CD4-positive, alpha-beta memory T cell (primary cell): ENCODE measurements around the gene DHFR. TPM values are rescaled to one million over a fixed set of nuclear protein-coding genes. Genes with fewer than 3 reads are reported as not detected.
A peak's percentile ranks its signal among the peaks of the same experiment; 100 is the strongest.

ENCODE experiments used
- CTCF ChIA-PET: fragments of 350-600 bp; sonication (Branson Sonifier 250); formaldehyde crosslinking; loops from one replicate; lab custom pipeline; 2021; ENCODE audit warnings: inconsistent platforms; ENCODE audit not compliant: partially characterized antibody; lab: Charles Lee
- POLR2A ChIA-PET: fragments of 350-600 bp; sonication (Branson Sonifier 250); formaldehyde crosslinking; loops from one replicate; lab custom pipeline; 2021; ENCODE audit not compliant: partially characterized antibody; lab: Charles Lee
- DNase-seq, 5 donors: peaks; one replicate each; pipeline versions ENCODE4 v3.0.0 to v3.0.0-alpha.2; 2020 to 2022; ENCODE audit warnings: mixed read lengths in 1 of 5
- H3K27ac ChIP-seq: one replicate; pipeline ENCODE4 v1.7.0; 2013; ENCODE audit warnings: low read depth, low read length
- H3K27me3 ChIP-seq: 2 replicates; pipeline ENCODE4 v1.7.0; 2013; ENCODE audit warnings: mild to moderate bottlenecking, low read length, moderate library complexity; ENCODE audit not compliant: insufficient read depth
- H3K36me3 ChIP-seq: 2 replicates; pipeline ENCODE4 v1.7.0; 2013; ENCODE audit warnings: mild to moderate bottlenecking, low read length, moderate library complexity; ENCODE audit not compliant: insufficient read depth
- H3K4me1 ChIP-seq: 2 replicates; pipeline ENCODE4 v1.7.0; 2013; ENCODE audit warnings: mild to moderate bottlenecking, low read length, moderate library complexity; ENCODE audit not compliant: insufficient read depth
- H3K4me3 ChIP-seq, 2 donors: one replicate each; pipeline ENCODE4 v1.7.0; 2013; ENCODE audit warnings: low read length in 2 of 2, mild to moderate bottlenecking in 1 of 2
- H3K9me3 ChIP-seq, 2 donors: one replicate each; pipeline ENCODE4 v1.7.0; 2013; ENCODE audit warnings: low read length in 2 of 2, control low read depth in 1 of 2; ENCODE audit not compliant: control insufficient read depth in 1 of 2
- H3K27ac Mint-ChIP-seq, 7 donors: one replicate each; pipeline ENCODE4 v1.8.0; 2020 to 2021; ENCODE audit warnings: mixed read lengths in 7 of 7, mild to moderate bottlenecking in 6 of 7, inconsistent platforms in 3 of 7, moderate library complexity in 3 of 7
- H3K27me3 Mint-ChIP-seq, 2 donors: one replicate each; pipeline ENCODE4 v1.8.0; 2020 to 2021; ENCODE audit warnings: mixed read lengths in 2 of 2
- H3K36me3 Mint-ChIP-seq, 2 donors: one replicate each; pipeline ENCODE4 v1.8.0; 2020 to 2021; ENCODE audit warnings: mixed read lengths in 2 of 2, inconsistent platforms in 1 of 2, mild to moderate bottlenecking in 1 of 2
- H3K4me1 Mint-ChIP-seq, 4 donors: one replicate each; pipeline ENCODE4 v1.8.0; 2020 to 2021; ENCODE audit warnings: mixed read lengths in 4 of 4, mild to moderate bottlenecking in 1 of 4
- H3K4me3 Mint-ChIP-seq, 8 donors: one replicate each; pipeline ENCODE4 v1.8.0; 2020 to 2021; ENCODE audit warnings: mixed read lengths in 8 of 8, mild to moderate bottlenecking in 7 of 8, moderate library complexity in 6 of 8, inconsistent platforms in 3 of 8
- H3K9me3 Mint-ChIP-seq, 8 donors: one replicate each; pipeline ENCODE4 v1.8.0; 2020 to 2021; ENCODE audit warnings: mixed read lengths in 8 of 8, mild to moderate bottlenecking in 5 of 8, inconsistent platforms in 3 of 8, moderate library complexity in 1 of 8
- intact Hi-C: fragments of 100-400 bp; cut with micrococcal nuclease; formaldehyde crosslinking; loops from one replicate; pipeline ENCODE4 v1.15.1; 2023
- polyA plus RNA-seq, 2 donors: library from polyadenylated mRNA; unstranded; fragments of 300-500 nt; fragmentation: Illumina TruSeq; gene quantifications; one replicate each; pipeline ENCODE4 v1.2.3, GENCODE V29; 2021
- total RNA-seq, 2 experiments: library from RNA; stranded (reverse); gene quantifications; one replicate each; pipeline ENCODE4 v1.2.3, GENCODE V29; 2021

DHFR gene
- total and polyA plus RNA-seq, 4 experiments from 2014 or later: 1.3 to 19.2 (median 10.1) TPM

- H3K27ac ChIP-seq: no peak overlapping the region
- no peak for DNase-seq
Observed at GRCh38 chr5:80641353-80641752, 13.4 kb downstream of the DHFR start.

GRCh38 chr5:80634193-80634592 lies 20.6 kb downstream of the DHFR start:
- Histone ChIP-seq H3K4me3 (no peak overlapping the region), H3K4me1 (no peaks in the 10 kb centered on the region), H3K9me3 (no peaks in the 10 kb centered on the region), H3K27me3 (no peaks in the 10 kb centered on the region), H3K27ac (no peak overlapping the region), H3K36me3 (peaks cover 22% of the 10 kb centered on the region)
- H3K27me3 Mint-ChIP-seq: no peaks in the 10 kb centered on the region
- ChIA-PET CTCF (no interaction called here), POLR2A (no interaction called here)
- no peak for DNase-seq
- no peak overlapping the region for H3K27ac Mint-ChIP-seq
- H3K4me1 Mint-ChIP-seq: peaks cover 0 to 2% (median 0%) of the 10 kb centered on the region in 4 donors
- no peak overlapping the region for H3K4me3 Mint-ChIP-seq
- H3K36me3 Mint-ChIP-seq: peaks cover 41 to 49% of the 10 kb centered on the region in 2 donors
- intact Hi-C loops: no loop called here
- H3K9me3 Mint-ChIP-seq: no peaks in the 10 kb centered on the region

More at GRCh38 chr5:80641353-80641752, 13.4 kb downstream of the DHFR start:
- Histone ChIP-seq H3K4me3 (no peak overlapping the region), H3K9me3 (no peaks in the 10 kb centered on the region), H3K36me3 (peaks cover 39% of the 10 kb centered on the region), H3K27me3 (no peaks in the 10 kb centered on the region), H3K4me1 (no peaks in the 10 kb centered on the region)
- Mint-ChIP-seq H3K4me3 (no peak overlapping the region), H3K9me3 (peaks cover 0 to 2% (median 0%) of the 10 kb centered on the region in 8 donors), H3K4me1 (peaks cover 0 to 4% (median 2%) of the 10 kb centered on the region in 4 donors), H3K27me3 (no peaks in the 10 kb centered on the region), H3K27ac (peak overlapping the region in 2 of 7 donors; percentile 8 to 77), H3K36me3 (peaks cover 66% of the 10 kb centered on the region in 2 donors)
- POLR2A ChIA-PET: no interaction called here
- CTCF ChIA-PET: no interaction called here
- intact Hi-C loops: no loop called here

GRCh38 chr5:80632700-80633099 lies 22.1 kb downstream of the DHFR start:
- H3K36me3 ChIP-seq: peaks cover 14% of the 10 kb centered on the region
- no peaks in the 10 kb centered on the region for H3K9me3 ChIP-seq
- no peak for DNase-seq
- no peaks in the 10 kb centered on the region for H3K4me1 ChIP-seq
- no peak overlapping the region for H3K4me3 Mint-ChIP-seq
- no peaks in the 10 kb centered on the region for H3K9me3 Mint-ChIP-seq
- intact Hi-C loops: no loop called here
- ChIA-PET POLR2A (no interaction called here), CTCF (no interaction called here)
- H3K27ac ChIP-seq: no peak overlapping the region
- H3K27me3 ChIP-seq: no peaks in the 10 kb centered on the region
- peaks cover 31 to 40% of the 10 kb centered on the region in 2 donors for H3K36me3 Mint-ChIP-seq
- H3K4me3 ChIP-seq: no peak overlapping the region
- H3K27ac Mint-ChIP-seq: no peak overlapping the region
- no peaks in the 10 kb centered on the region for H3K4me1 Mint-ChIP-seq
- H3K27me3 Mint-ChIP-seq: no peaks in the 10 kb centered on the region

GRCh38 chr5:80631278-80632259 lies 23.2 kb downstream of the DHFR start:
- Histone ChIP-seq H3K36me3 (peaks cover 11% of the 10 kb centered on the region), H3K4me1 (no peaks in the 10 kb centered on the region), H3K27me3 (no peaks in the 10 kb centered on the region), H3K9me3 (no peaks in the 10 kb centered on the region), H3K27ac (no peak overlapping the region), H3K4me3 (no peak overlapping the region)
- intact Hi-C loops: no loop called here
- no peaks in the 10 kb centered on the region for H3K9me3 Mint-ChIP-seq
- H3K4me3 Mint-ChIP-seq: no peak overlapping the region
- no peaks in the 10 kb centered on the region for H3K4me1 Mint-ChIP-seq
- H3K27ac Mint-ChIP-seq: no peak overlapping the region
- H3K36me3 Mint-ChIP-seq: peaks cover 28 to 37% of the 10 kb centered on the region in 2 donors
- ChIA-PET POLR2A (no interaction called here), CTCF (no interaction called here)
- no peaks in the 10 kb centered on the region for H3K27me3 Mint-ChIP-seq
- DNase-seq: no peak

GRCh38 chr5:80629281-80629680 lies 25.5 kb downstream of the DHFR start:
- Histone ChIP-seq H3K36me3 (peaks cover 11% of the 10 kb centered on the region), H3K9me3 (no peaks in the 10 kb centered on the region), H3K27me3 (no peaks in the 10 kb centered on the region), H3K4me3 (no peak overlapping the region), H3K4me1 (no peaks in the 10 kb centered on the region), H3K27ac (no peak overlapping the region)
- no peak for DNase-seq
- Mint-ChIP-seq H3K27ac (no peak overlapping the region), H3K27me3 (no peaks in the 10 kb centered on the region), H3K36me3 (peaks cover 32% of the 10 kb centered on the region in 2 donors), H3K4me3 (no peak overlapping the region), H3K9me3 (no peaks in the 10 kb centered on the region), H3K4me1 (no peaks in the 10 kb centered on the region)
- CTCF ChIA-PET: no interaction called here
- POLR2A ChIA-PET: no interaction called here
- intact Hi-C loops: no loop called here

- Histone ChIP-seq H3K4me1 (no peaks in the 10 kb centered on the region), H3K9me3 (no peaks in the 10 kb centered on the region), H3K4me3 (no peak overlapping the region), H3K27ac (no peak overlapping the region), H3K36me3 (peaks cover 6% of the 10 kb centered on the region), H3K27me3 (no peaks in the 10 kb centered on the region)
- no peak overlapping the region for H3K27ac Mint-ChIP-seq
- no peak for DNase-seq
- CTCF ChIA-PET: no interaction called here
- no peaks in the 10 kb centered on the region for H3K4me1 Mint-ChIP-seq
- H3K27me3 Mint-ChIP-seq: no peaks in the 10 kb centered on the region
- no peak overlapping the region for H3K4me3 Mint-ChIP-seq
- POLR2A ChIA-PET: no interaction called here
- H3K9me3 Mint-ChIP-seq: no peaks in the 10 kb centered on the region
- H3K36me3 Mint-ChIP-seq: peaks cover 9 to 30% of the 10 kb centered on the region in 2 donors
- intact Hi-C loops: no loop called here
Observed at GRCh38 chr5:80625230-80625629, 29.6 kb downstream of the DHFR start.

- no peak overlapping the region for H3K27ac Mint-ChIP-seq
- ChIA-PET CTCF (interaction anchor here (0.6 kb wide), 1 partner anchor 12 kb away, joined by 3 read pairs; no protein-coding TSS in a partner anchor), POLR2A (no interaction called here)
- Histone ChIP-seq H3K27ac (no peak overlapping the region), H3K27me3 (no peaks in the 10 kb centered on the region), H3K36me3 (no peaks in the 10 kb centered on the region), H3K9me3 (no peaks in the 10 kb centered on the region), H3K4me3 (no peak overlapping the region), H3K4me1 (no peaks in the 10 kb centered on the region)
- no peaks in the 10 kb centered on the region for H3K4me1 Mint-ChIP-seq
- no peaks in the 10 kb centered on the region for H3K9me3 Mint-ChIP-seq
- peaks cover 0 to 28% of the 10 kb centered on the region in 2 donors for H3K36me3 Mint-ChIP-seq
- no peak for DNase-seq
- intact Hi-C loops: no loop called here
- no peak overlapping the region for H3K4me3 Mint-ChIP-seq
- no peaks in the 10 kb centered on the region for H3K27me3 Mint-ChIP-seq
Observed at GRCh38 chr5:80623999-80624398, 30.8 kb downstream of the DHFR start.
